IMR-90 (cell line): ENCODE measurements around the gene GPC5. TPM values are rescaled to one million over a fixed set of nuclear protein-coding genes. Genes with fewer than 3 reads are reported as not detected.

Source experiments
- ATAC-seq: fragments of 200-7000 bp; cut with Tn5 transposase; 2 replicates; pipeline ENCODE4 v1.9.1; 2020; ENCODE audit warnings: low read depth, mild to moderate bottlenecking, moderate library complexity
- BruUV-seq: library from RNA; stranded (reverse); fragments of 400-500 nt; replicated peaks from 2 replicates; lab custom pipeline; 2021; lab: Mats Ljungman, UMichigan
- CTCF ChIA-PET: fragments of 300-600 bp; formaldehyde crosslinking; extraction: SDS; loops from one replicate; lab custom pipeline; 2021; ENCODE audit warnings: antibody characterized with exemption; lab: Yijun Ruan, JAX
- POLR2A ChIA-PET: fragments of 300-600 bp; sonication (Branson Sonifier 250); formaldehyde crosslinking; loops from one replicate; lab custom pipeline; 2022; ENCODE audit warnings: antibody characterized with exemption; ENCODE audit not compliant: unreplicated experiment; lab: Charles Lee
- DNase-seq: peaks from one replicate; pipeline ENCODE4 v3.0.0; 2013
- H2AFZ ChIP-seq: replicated peaks from 2 replicates; pipeline ENCODE3; 2013; ENCODE audit warnings: low read length, mild to moderate bottlenecking; ENCODE audit not compliant: poor library complexity
- H2AK5ac ChIP-seq: 2 replicates; pipeline ENCODE4 v1.6.1; 2013; ENCODE audit warnings: low read depth, low read length, inconsistent platforms
- H2AK9ac ChIP-seq: replicated peaks from 2 replicates; pipeline ENCODE3; 2013; ENCODE audit warnings: mild to moderate bottlenecking, low read depth, low read length, moderate library complexity; ENCODE audit not compliant: poor library complexity
- H2BK120ac ChIP-seq: 2 replicates; pipeline ENCODE4 v1.6.1; 2013; ENCODE audit warnings: low read depth, low read length, inconsistent platforms
- H2BK15ac ChIP-seq: 3 replicates; pipeline ENCODE4 v1.6.1; 2013; ENCODE audit warnings: low read depth, low read length, inconsistent platforms
- H2BK20ac ChIP-seq: 2 replicates; pipeline ENCODE4 v1.6.1; 2013; ENCODE audit warnings: low read depth, mild to moderate bottlenecking, inconsistent platforms, low read length, moderate library complexity
- H2BK5ac ChIP-seq: 2 replicates; pipeline ENCODE4 v1.6.1; 2013; ENCODE audit warnings: mild to moderate bottlenecking, low read depth, low read length, inconsistent platforms; ENCODE audit not compliant: poor library complexity, severe bottlenecking
- H3K14ac ChIP-seq: replicated peaks from 2 replicates; pipeline ENCODE4 v1.6.1; 2013; ENCODE audit warnings: low read depth, low read length, inconsistent platforms
- H3K18ac ChIP-seq: 2 replicates; pipeline ENCODE4 v1.6.1; 2013; ENCODE audit warnings: low read depth, low read length, control low read depth
- H3K23ac ChIP-seq: 2 replicates; pipeline ENCODE4 v1.6.1; 2013; ENCODE audit warnings: low read depth, low read length, inconsistent platforms
- H3K27ac ChIP-seq: 2 replicates; pipeline ENCODE4 v1.5.1; 2013; ENCODE audit warnings: mild to moderate bottlenecking, control low read depth, low read length; ENCODE audit not compliant: insufficient read depth
- H3K27me3 ChIP-seq: 2 replicates; pipeline ENCODE4 v1.6.1; 2013; ENCODE audit warnings: low read length; ENCODE audit not compliant: control insufficient read depth, insufficient read depth
- H3K36me3 ChIP-seq: 2 replicates; pipeline ENCODE4 v1.6.1; 2013; ENCODE audit warnings: low read length, mixed read lengths; ENCODE audit not compliant: control insufficient read depth, insufficient read depth
- H3K4ac ChIP-seq: 2 replicates; pipeline ENCODE4 v1.6.1; 2013; ENCODE audit warnings: low read depth, low read length, inconsistent platforms
- H3K4me1 ChIP-seq: 2 replicates; pipeline ENCODE4 v1.6.1; 2013; ENCODE audit warnings: low read length, mixed read lengths; ENCODE audit not compliant: control insufficient read depth, insufficient read depth
- H3K4me2 ChIP-seq: 2 replicates; pipeline ENCODE4 v1.6.1; 2013; ENCODE audit warnings: low read depth, mild to moderate bottlenecking, control low read depth, low read length, moderate library complexity
- H3K4me3 ChIP-seq: 2 replicates; pipeline ENCODE4 v1.5.1; 2013; ENCODE audit warnings: low read depth, mild to moderate bottlenecking, control low read depth, low read length, moderate library complexity; ENCODE audit not compliant: insufficient read depth
- H3K56ac ChIP-seq: 2 replicates; pipeline ENCODE4 v1.6.1; 2013; ENCODE audit warnings: low read length, inconsistent platforms; ENCODE audit not compliant: insufficient read depth; ENCODE audit errors: extremely low read depth
- H3K79me1 ChIP-seq, 2 experiments: 2 replicates each; pipeline ENCODE4 v1.6.1; 2013; ENCODE audit warnings: low read length in 2 of 2, inconsistent platforms in 1 of 2, low read depth in 1 of 2
- H3K9ac ChIP-seq: 2 replicates; pipeline ENCODE4 v1.6.1; 2013; ENCODE audit warnings: low read depth, low read length, control low read depth
- H3K9me1 ChIP-seq: 2 replicates; pipeline ENCODE4 v1.6.1; 2013; ENCODE audit warnings: low read length, inconsistent platforms; ENCODE audit not compliant: insufficient read depth
- H3K9me3 ChIP-seq: 2 replicates; pipeline ENCODE4 v1.6.1; 2013; ENCODE audit warnings: low read length; ENCODE audit not compliant: control insufficient read depth, insufficient read depth
- H4K20me1 ChIP-seq: 2 replicates; pipeline ENCODE4 v1.6.1; 2013; ENCODE audit warnings: low read length, inconsistent platforms; ENCODE audit not compliant: insufficient read depth
- H4K5ac ChIP-seq: 2 replicates; pipeline ENCODE4 v1.6.1; 2013; ENCODE audit warnings: mild to moderate bottlenecking, low read depth, low read length, control low read depth
- H4K8ac ChIP-seq, 2 experiments: 2 replicates each; pipeline ENCODE4 v1.6.1; 2013; ENCODE audit warnings: low read depth in 2 of 2, low read length in 2 of 2, control low read depth in 1 of 2, inconsistent platforms in 1 of 2
- H4K91ac ChIP-seq: 2 replicates; pipeline ENCODE4 v1.6.1; 2013; ENCODE audit warnings: low read depth, low read length, inconsistent platforms; ENCODE audit not compliant: insufficient read depth
- BHLHE40 ChIP-seq: fragments of 150-350 bp; IDR thresholded peaks from 2 replicates; pipeline ENCODE4 v1.6.1; 2016; ENCODE audit warnings: mild to moderate bottlenecking, low read depth, low read length
- CEBPB ChIP-seq: IDR thresholded peaks from 2 replicates; pipeline ENCODE4 v1.6.1; 2012; ENCODE audit warnings: low read depth, low read length, improper control_type of control experiment
- CHD1 ChIP-seq: IDR thresholded peaks from 2 replicates; pipeline ENCODE4 v1.6.1; 2012; ENCODE audit warnings: low read depth, low read length, improper control_type of control experiment
- FOS ChIP-seq: fragments of 150-350 bp; IDR thresholded peaks from 2 replicates; pipeline ENCODE4 v1.6.1; 2016; ENCODE audit warnings: low read depth, low read length
- MAFK ChIP-seq: IDR thresholded peaks from 2 replicates; pipeline ENCODE4 v1.6.1; 2012; ENCODE audit warnings: low read depth, low read length, improper control_type of control experiment
- MAZ ChIP-seq: IDR thresholded peaks from 2 replicates; pipeline ENCODE4 v1.6.1; 2012; ENCODE audit warnings: low read depth, mild to moderate bottlenecking, low read length, improper control_type of control experiment, moderate library complexity, borderline replicate concordance
- MXI1 ChIP-seq: IDR thresholded peaks from 2 replicates; pipeline ENCODE4 v1.6.1; 2012; ENCODE audit warnings: low read depth, mild to moderate bottlenecking, low read length, moderate library complexity, borderline replicate concordance
- NFE2L2 ChIP-seq: fragments of 150-350 bp; IDR thresholded peaks from 2 replicates; pipeline ENCODE4 v1.6.1; 2016; ENCODE audit warnings: low read depth, mild to moderate bottlenecking, low read length
- RAD21 ChIP-seq: IDR thresholded peaks from 2 replicates; pipeline ENCODE4 v1.6.1; 2012; ENCODE audit warnings: low read length, improper control_type of control experiment
- RFX5 ChIP-seq: IDR thresholded peaks from 2 replicates; pipeline ENCODE4 v1.8.0; 2012; ENCODE audit warnings: low read depth, mild to moderate bottlenecking, low read length, moderate library complexity
- SMC3 ChIP-seq: fragments of 150-350 bp; IDR thresholded peaks from 2 replicates; pipeline ENCODE4 v1.6.1; 2016; ENCODE audit warnings: low read depth, mild to moderate bottlenecking, antibody characterized with exemption, low read length, moderate library complexity
- dilution Hi-C: fragments of 300-500 bp; cut with HindIII; formaldehyde crosslinking; loops from one replicate; pipeline ENCODE4 v1.14.3; 2018; ENCODE audit warnings: low sequenced_read_pairs; ENCODE audit not compliant: unreplicated experiment
- in situ Hi-C: fragments of 300-500 bp; cut with MboI; formaldehyde crosslinking; loops from 3 replicates; pipeline ENCODE4 v1.14.3; 2019; ENCODE audit warnings: low sequenced_read_pairs, inconsistent platforms, mixed read lengths
- intact Hi-C: fragments of 100-400 bp; cut with micrococcal nuclease; formaldehyde crosslinking; loops from 2 replicates; pipeline ENCODE4 v1.10.0; 2022
- polyA plus RNA-seq, 3 experiments: library from polyadenylated mRNA; depleted of rRNA; stranded (reverse); fragments of >200 nt; gene quantifications; 2 replicates each; pipeline ENCODE4 v1.2.3, GENCODE V29; 2012; ENCODE audit warnings: low replicate concordance in 1 of 3
- total RNA-seq: library from RNA; depleted of rRNA; stranded (reverse); fragments of >200 nt; gene quantifications from 2 replicates; pipeline ENCODE4 v1.2.3, GENCODE V29; 2012
- TF ChIP-seq, protein P1 (sequence below): fragments of 150-350 bp; IDR thresholded peaks from 2 replicates; pipeline ENCODE4 v1.6.1; 2016; ENCODE audit warnings: low read depth, mild to moderate bottlenecking, low read length, moderate library complexity, borderline replicate concordance
- TF ChIP-seq, protein P2 (sequence below): fragments of 150-350 bp; IDR thresholded peaks from 2 replicates; pipeline ENCODE4 v1.6.1; 2017; ENCODE audit warnings: mild to moderate bottlenecking, antibody characterized with exemption, low read length, low read depth
- TF ChIP-seq, protein P3 (sequence below): conservative IDR thresholded peaks from 2 replicates; pipeline ENCODE4 v1.5.1; 2012; ENCODE audit warnings: mild to moderate bottlenecking, low read depth, low read length, improper control_type of control experiment

The GPC5 gene
- total and polyA plus RNA-seq, 2 of the 4 experiments (the other 2 are of a cell fraction), result 0.94 to 1.8 TPM

DNA sequence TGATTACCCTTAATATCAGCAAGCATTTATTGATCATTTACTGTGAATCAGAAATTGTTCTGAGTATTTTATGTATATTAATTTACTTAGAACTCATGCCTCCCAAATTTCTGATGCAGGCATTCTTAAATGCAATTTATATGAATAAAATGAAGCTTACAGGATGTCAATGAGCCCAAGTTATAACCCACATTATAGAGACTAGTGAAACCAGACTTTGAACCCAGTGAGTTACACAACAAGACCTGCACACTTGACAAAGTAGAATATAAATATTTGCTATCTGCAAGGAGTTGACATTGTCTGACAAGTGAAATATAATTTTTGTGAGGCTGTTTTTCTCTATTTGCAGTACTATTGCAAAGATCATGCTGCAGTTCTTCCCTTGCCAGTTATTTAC is 656.0 kb downstream of the GPC5 start:
- Histone ChIP-seq H4K8ac (no peak overlapping the region), H2AK5ac (no peak overlapping the region), H3K9me1 (no peaks in the 10 kb centered on the region), H2BK15ac (no peak overlapping the region), H4K91ac (no peak overlapping the region), H3K4me1 (no peaks in the 10 kb centered on the region), H4K5ac (no peak overlapping the region), H3K56ac (no peak overlapping the region), H3K79me1 (no peaks in the 10 kb centered on the region), H3K18ac (no peak overlapping the region), H3K27ac (no peak overlapping the region), H2BK5ac (no peak overlapping the region), H2BK120ac (no peak overlapping the region), H3K4me2 (no peak overlapping the region), H3K9me3 (0 out of 2 replicates have a peak, but pooled peaks cover 2% of the 10 kb centered on the region), H4K20me1 (no peaks in the 10 kb centered on the region), H3K23ac (no peak overlapping the region), H2BK20ac (no peak overlapping the region), H3K9ac (no peak overlapping the region), H2AK9ac (no peak overlapping the region), H3K27me3 (no peaks in the 10 kb centered on the region), H3K36me3 (no peaks in the 10 kb centered on the region), H3K14ac (no peak overlapping the region), H3K4ac (no peak overlapping the region), H2AFZ (no peak overlapping the region), H3K4me3 (no peak overlapping the region)
- in situ Hi-C loops (no loop called here), dilution Hi-C loops (no loop called here), intact Hi-C loops (no loop called here)
- ChIA-PET POLR2A (no interaction called here), CTCF (interaction anchor here (0.5 kb wide), 1 partner anchor 21 kb away, joined by 5 read pairs; no protein-coding TSS in a partner anchor)
- TF ChIP-seq, protein P1, sequence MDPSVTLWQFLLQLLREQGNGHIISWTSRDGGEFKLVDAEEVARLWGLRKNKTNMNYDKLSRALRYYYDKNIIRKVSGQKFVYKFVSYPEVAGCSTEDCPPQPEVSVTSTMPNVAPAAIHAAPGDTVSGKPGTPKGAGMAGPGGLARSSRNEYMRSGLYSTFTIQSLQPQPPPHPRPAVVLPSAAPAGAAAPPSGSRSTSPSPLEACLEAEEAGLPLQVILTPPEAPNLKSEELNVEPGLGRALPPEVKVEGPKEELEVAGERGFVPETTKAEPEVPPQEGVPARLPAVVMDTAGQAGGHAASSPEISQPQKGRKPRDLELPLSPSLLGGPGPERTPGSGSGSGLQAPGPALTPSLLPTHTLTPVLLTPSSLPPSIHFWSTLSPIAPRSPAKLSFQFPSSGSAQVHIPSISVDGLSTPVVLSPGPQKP, result no peak
- TF ChIP-seq MXI1, result no peak
- TF ChIP-seq, protein P2, sequence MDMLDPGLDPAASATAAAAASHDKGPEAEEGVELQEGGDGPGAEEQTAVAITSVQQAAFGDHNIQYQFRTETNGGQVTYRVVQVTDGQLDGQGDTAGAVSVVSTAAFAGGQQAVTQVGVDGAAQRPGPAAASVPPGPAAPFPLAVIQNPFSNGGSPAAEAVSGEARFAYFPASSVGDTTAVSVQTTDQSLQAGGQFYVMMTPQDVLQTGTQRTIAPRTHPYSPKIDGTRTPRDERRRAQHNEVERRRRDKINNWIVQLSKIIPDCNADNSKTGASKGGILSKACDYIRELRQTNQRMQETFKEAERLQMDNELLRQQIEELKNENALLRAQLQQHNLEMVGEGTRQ, result no peak
- TF ChIP-seq, protein P3, sequence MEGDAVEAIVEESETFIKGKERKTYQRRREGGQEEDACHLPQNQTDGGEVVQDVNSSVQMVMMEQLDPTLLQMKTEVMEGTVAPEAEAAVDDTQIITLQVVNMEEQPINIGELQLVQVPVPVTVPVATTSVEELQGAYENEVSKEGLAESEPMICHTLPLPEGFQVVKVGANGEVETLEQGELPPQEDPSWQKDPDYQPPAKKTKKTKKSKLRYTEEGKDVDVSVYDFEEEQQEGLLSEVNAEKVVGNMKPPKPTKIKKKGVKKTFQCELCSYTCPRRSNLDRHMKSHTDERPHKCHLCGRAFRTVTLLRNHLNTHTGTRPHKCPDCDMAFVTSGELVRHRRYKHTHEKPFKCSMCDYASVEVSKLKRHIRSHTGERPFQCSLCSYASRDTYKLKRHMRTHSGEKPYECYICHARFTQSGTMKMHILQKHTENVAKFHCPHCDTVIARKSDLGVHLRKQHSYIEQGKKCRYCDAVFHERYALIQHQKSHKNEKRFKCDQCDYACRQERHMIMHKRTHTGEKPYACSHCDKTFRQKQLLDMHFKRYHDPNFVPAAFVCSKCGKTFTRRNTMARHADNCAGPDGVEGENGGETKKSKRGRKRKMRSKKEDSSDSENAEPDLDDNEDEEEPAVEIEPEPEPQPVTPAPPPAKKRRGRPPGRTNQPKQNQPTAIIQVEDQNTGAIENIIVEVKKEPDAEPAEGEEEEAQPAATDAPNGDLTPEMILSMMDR, result no peak
- no peak for TF ChIP-seq CHD1
- no peak for TF ChIP-seq MAZ
- TF ChIP-seq FOS, result no peak
- no peak for TF ChIP-seq CEBPB
- TF ChIP-seq RAD21, result no peak
- TF ChIP-seq MAFK, result no peak
- no peak for TF ChIP-seq RFX5
- no peak for TF ChIP-seq SMC3
- no peak for TF ChIP-seq BHLHE40
- TF ChIP-seq NFE2L2, result no peak
- no TSS peak for BruUV-seq
- DNase-seq (no peak), ATAC-seq (no peak)
